ENCODE measurements around the gene KISS1R.

GRCh38 chr19:883661-884211, 33.4 kb upstream of the KISS1R start:
- TF ChIP-seq ISL1 (CRISPR knock-in tag; IDR thresholded peaks at IDR 0.05) = no peak
- no peak for TF ChIP-seq ARNTL (CRISPR knock-in tag; IDR thresholded peaks at IDR 0.05; ENCODE audit: borderline replicate concordance, low read depth)
- TF ChIP-seq ZC3H10 (CRISPR knock-in tag; IDR thresholded peaks at IDR 0.05) = no peak
- no peak for TF ChIP-seq ZFP3 (CRISPR knock-in tag; IDR thresholded peaks at IDR 0.05)
- no peak for TF ChIP-seq PPARA (CRISPR knock-in tag; IDR thresholded peaks at IDR 0.05; ENCODE audit: borderline replicate concordance)
- no peak for TF ChIP-seq RARB (CRISPR knock-in tag; IDR thresholded peaks at IDR 0.05)
- no peak for TF ChIP-seq GLIS3 (CRISPR knock-in tag; IDR thresholded peaks at IDR 0.05)
- no peak for TF ChIP-seq ESRRG (CRISPR knock-in tag; IDR thresholded peaks at IDR 0.05)

Measured in SK-N-SH treated with all-trans-retinoic acid at 6 μM for 48 hours (cell line).